SK-N-SH (cell line): ENCODE data around the gene TCP11L2. TPM values are rescaled to one million over a fixed set of nuclear protein-coding genes. Genes with fewer than 3 reads are reported as not detected.

Experiments
- CTCF ChIA-PET: fragments of 300-600, 350-600 bp; formaldehyde crosslinking; extraction: SDS; loops from one replicate; lab custom pipeline; 2021; lab: Yijun Ruan, JAX
- POLR2A ChIA-PET: fragments of 350-600 bp; sonication (Branson Sonifier 250); formaldehyde crosslinking; extraction: SDS; loops from one replicate; lab custom pipeline; 2020; ENCODE audit warnings: antibody characterized with exemption, inconsistent platforms; lab: Yijun Ruan, JAX
- DNase-seq: peaks from one replicate; pipeline ENCODE4 v3.0.0; 2012
- H2AFZ ChIP-seq: fragments of 200-600 bp; sonication (generic); 2 replicates; pipeline ENCODE4 v1.8.1; 2016; ENCODE audit warnings: antibody characterized with exemption, mild to moderate bottlenecking, low read depth
- H3F3A ChIP-seq: fragments of 200-600 bp; sonication (generic); replicated peaks from 2 replicates; pipeline ENCODE3; 2016; ENCODE audit warnings: antibody characterized with exemption, mild to moderate bottlenecking; ENCODE audit not compliant: insufficient read depth
- H3K27ac ChIP-seq, 2 experiments: fragments of 200-500 bp in 1 of 2; fragments of 200-600 bp in 1 of 2; sonication (Bioruptor generic) in 1 of 2; sonication (generic), shearing (Covaris generic) in 1 of 2; 2 replicates each; pipeline versions ENCODE4 v1.5.1 to v1.6.1; 2014 to 2016; ENCODE audit warnings: low read depth in 2 of 2, inconsistent platforms in 1 of 2, low read length in 1 of 2, mild to moderate bottlenecking in 1 of 2, mixed read lengths in 1 of 2
- H3K27me3 ChIP-seq: fragments of 200-600 bp; sonication (generic), shearing (Covaris generic); 2 replicates; pipeline ENCODE4 v1.6.1; 2016; ENCODE audit warnings: mixed run types; ENCODE audit not compliant: insufficient read depth
- H3K36me3 ChIP-seq, 2 experiments: fragments of 200-500 bp in 1 of 2; fragments of 200-600 bp in 1 of 2; sonication (Bioruptor generic) in 1 of 2; sonication (generic) in 1 of 2; replicated peaks in 1 of 2; 2 replicates each; pipeline versions ENCODE3 to v1.5.1; 2014 to 2016; ENCODE audit warnings: low read length in 1 of 2, mild to moderate bottlenecking in 1 of 2; ENCODE audit not compliant: insufficient read depth in 2 of 2, control insufficient read depth in 1 of 2
- H3K4me1 ChIP-seq, 2 experiments: fragments of 200-500 bp in 1 of 2; fragments of 200-600 bp in 1 of 2; sonication (Bioruptor generic) in 1 of 2; sonication (generic), shearing (Covaris generic) in 1 of 2; 2 replicates each; pipeline versions ENCODE4 v1.5.1 to v1.6.1; 2014 to 2016; ENCODE audit warnings: low read depth in 1 of 2, low read length in 1 of 2, mixed run types in 1 of 2; ENCODE audit not compliant: insufficient read depth in 2 of 2, control insufficient read depth in 1 of 2
- H3K4me2 ChIP-seq: fragments of 200-600 bp; sonication (generic), shearing (Covaris generic); 2 replicates; pipeline ENCODE4 v1.6.1; 2017; ENCODE audit warnings: mixed run types
- H3K4me3 ChIP-seq, 2 experiments: fragments of 200-500 bp in 1 of 2; fragments of 200-600 bp in 1 of 2; sonication (Bioruptor generic) in 1 of 2; sonication (generic), shearing (Covaris generic) in 1 of 2; 2 replicates each; pipeline versions ENCODE4 v1.5.1 to v1.8.1; 2014 to 2016; ENCODE audit warnings: low read depth in 2 of 2, inconsistent platforms in 1 of 2, low read length in 1 of 2, mild to moderate bottlenecking in 1 of 2, mixed read lengths in 1 of 2, moderate library complexity in 1 of 2
- H3K79me2 ChIP-seq: fragments of 200-600 bp; sonication (generic); 2 replicates; pipeline ENCODE4 v1.8.1; 2017; ENCODE audit warnings: mild to moderate bottlenecking; ENCODE audit not compliant: insufficient read depth
- H3K9ac ChIP-seq: fragments of 200-600 bp; sonication (generic); 2 replicates; pipeline ENCODE4 v1.6.1; 2017; ENCODE audit warnings: mixed run types
- H3K9me2 ChIP-seq: fragments of 200-600 bp; sonication (generic); 2 replicates; pipeline ENCODE4 v1.6.1; 2017; ENCODE audit warnings: mixed run types
- H3K9me3 ChIP-seq: fragments of 200-600 bp; sonication (generic); 2 replicates; pipeline ENCODE4 v1.6.1; 2017; ENCODE audit warnings: mixed run types, mild to moderate bottlenecking, moderate library complexity
- H4K20me1 ChIP-seq: fragments of 200-600 bp; sonication (generic); 2 replicates; pipeline ENCODE4 v1.6.1; 2017; ENCODE audit warnings: mild to moderate bottlenecking, mixed run types; ENCODE audit not compliant: insufficient read depth
- ELF1 ChIP-seq: IDR thresholded peaks from 2 replicates; pipeline ENCODE4 v1.4.0; 2012
- EP300 ChIP-seq, 2 experiments: IDR thresholded peaks; 2 replicates each; pipeline versions ENCODE4 v1.4.0 to v1.6.1; 2012; ENCODE audit warnings: borderline replicate concordance in 1 of 2, low read depth in 1 of 2, low read length in 1 of 2
- FOXJ3 ChIP-seq: sonication (generic); formaldehyde crosslinking; IDR thresholded peaks from 2 replicates; pipeline ENCODE4 v1.5.1; 2020; ENCODE audit warnings: mild to moderate bottlenecking, missing genetic modification reagents
- FOXM1 ChIP-seq: IDR thresholded peaks from 2 replicates; pipeline ENCODE4 v1.4.0; 2012; ENCODE audit warnings: low read depth, mild to moderate bottlenecking
- JUND ChIP-seq: IDR thresholded peaks from 2 replicates; pipeline ENCODE4 v1.4.0; 2012
- MEF2A ChIP-seq: IDR thresholded peaks from 2 replicates; pipeline ENCODE4 v1.4.0; 2012; ENCODE audit warnings: low read depth, borderline replicate concordance
- RFX5 ChIP-seq: IDR thresholded peaks from 2 replicates; pipeline ENCODE4 v1.6.1; 2012; ENCODE audit warnings: mild to moderate bottlenecking, improper control_type of control experiment, low read length
- SMC3 ChIP-seq: IDR thresholded peaks from 2 replicates; pipeline ENCODE4 v1.6.1; 2012; ENCODE audit warnings: low read depth, low read length, improper control_type of control experiment
- TCF12 ChIP-seq: IDR thresholded peaks from 2 replicates; pipeline ENCODE4 v1.4.0; 2012
- WGBS: methylation state at CpG from one replicate; pipeline ENCODE4 v1.1.6; 2017; ENCODE audit warnings: low lambda C conversion rate; 5-methylcytosine and 5-hydroxymethylcytosine counted together
- polyA plus RNA-seq, 3 experiments: library from polyadenylated mRNA; depleted of rRNA; stranded (reverse); fragments of >200 nt; gene quantifications; 2 replicates each; pipeline ENCODE4 v1.2.3, GENCODE V29; 2012
- TF ChIP-seq, protein P1 (sequence below): IDR thresholded peaks from 2 replicates; pipeline ENCODE4 v1.4.0; 2012; ENCODE audit warnings: low read depth, borderline replicate concordance
- TF ChIP-seq, protein P2 (sequence below): IDR thresholded peaks from 2 replicates; pipeline ENCODE4 v1.4.0; 2012; ENCODE audit warnings: low read depth
- TF ChIP-seq, protein P3 (sequence below): fragments of 150-350 bp; IDR thresholded peaks from 2 replicates; pipeline ENCODE4 v1.6.1; 2016; ENCODE audit warnings: mild to moderate bottlenecking, low read depth, low read length

The TCP11L2 gene
- 4.0 and 5.5 TPM in 2 replicates for polyA plus RNA-seq (2012; rRNA removed)
- 3.2 and 3.8 TPM in 2 replicates for polyA plus RNA-seq (2012; cell fraction: cytosol; rRNA removed)
- polyA plus RNA-seq (2012; cell fraction: nucleus; rRNA removed): 6.3 and 11.7 TPM in 2 replicates

DNA sequence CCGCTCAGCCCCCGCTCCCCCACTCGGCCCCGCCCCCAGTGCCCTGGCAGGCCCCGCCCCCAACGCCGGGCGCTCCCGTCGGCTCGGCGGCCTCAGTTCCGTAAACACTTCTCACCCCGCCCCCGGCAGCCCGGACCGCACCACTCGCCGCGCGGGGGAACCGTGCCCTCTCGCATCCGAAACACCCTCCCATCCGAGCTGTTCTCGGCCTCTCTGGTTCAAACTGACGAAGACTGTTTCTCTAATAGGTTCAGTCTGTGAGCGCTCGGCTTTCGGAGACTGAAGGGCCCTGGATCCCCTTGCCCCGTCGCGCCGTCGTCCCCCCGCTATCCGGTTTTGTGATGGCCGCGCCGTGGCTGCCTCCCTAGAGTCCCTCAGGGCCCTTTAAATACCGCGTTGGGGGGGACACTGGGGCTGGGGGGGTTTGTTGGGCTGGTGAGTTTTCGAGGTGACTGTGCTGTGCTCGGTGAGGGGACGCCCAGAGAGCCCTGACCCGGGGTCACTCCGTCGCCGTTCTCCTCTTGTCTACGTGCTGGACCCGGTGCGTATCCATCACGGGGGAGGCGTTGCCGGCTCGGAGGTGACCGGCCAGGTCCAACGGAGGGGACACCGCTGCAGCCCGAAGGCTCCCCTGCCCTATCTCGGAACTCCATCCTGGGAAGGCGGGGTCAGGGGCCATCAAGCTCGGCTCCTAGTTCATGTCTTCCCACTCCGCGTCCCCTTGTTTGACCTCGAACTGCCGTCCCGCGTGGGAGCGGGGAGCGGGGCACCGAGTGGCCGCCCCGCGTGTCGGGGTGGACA is at the start of gene TCP11L2:
TSS of gene TCP11L2 (plus strand) at position 333 of the 801 bp plus-strand sequence. CDS start 8,343 bp downstream, outside the sequence.
- CTCF ChIA-PET: interaction anchor here (1.2 to 4.2 kb wide), 4 partner anchors 20 to 55 kb away, joined by 3 to 20 read pairs (median 6); partner anchors contain the start of gene POLR3B
- H3K9me3 ChIP-seq: no peaks in the 10 kb centered on the region
- no peaks in the 10 kb centered on the region for H3F3A ChIP-seq
- H2AFZ ChIP-seq: peak within 1 kb of the TSS; percentile 98
- no peaks in the 10 kb centered on the region for H3K27me3 ChIP-seq
- WGBS: 0% methylated on average over 25 of the region's 76 CpGs
- peak; percentile 97 for DNase-seq
- H3K4me1 ChIP-seq: peaks cover 8 to 11% of the 10 kb centered on the region in 2 experiments; a peak in 2 of 4 replicates
- TF ChIP-seq, protein P1, sequence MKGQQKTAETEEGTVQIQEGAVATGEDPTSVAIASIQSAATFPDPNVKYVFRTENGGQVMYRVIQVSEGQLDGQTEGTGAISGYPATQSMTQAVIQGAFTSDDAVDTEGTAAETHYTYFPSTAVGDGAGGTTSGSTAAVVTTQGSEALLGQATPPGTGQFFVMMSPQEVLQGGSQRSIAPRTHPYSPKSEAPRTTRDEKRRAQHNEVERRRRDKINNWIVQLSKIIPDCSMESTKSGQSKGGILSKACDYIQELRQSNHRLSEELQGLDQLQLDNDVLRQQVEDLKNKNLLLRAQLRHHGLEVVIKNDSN: no peak
- peak; percentile 9; the same call in 1 of the 2 replicates for TF ChIP-seq TCF12
- TF ChIP-seq, protein P2, sequence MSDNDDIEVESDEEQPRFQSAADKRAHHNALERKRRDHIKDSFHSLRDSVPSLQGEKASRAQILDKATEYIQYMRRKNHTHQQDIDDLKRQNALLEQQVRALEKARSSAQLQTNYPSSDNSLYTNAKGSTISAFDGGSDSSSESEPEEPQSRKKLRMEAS: peak; percentile 38; the same call in 1 of the 2 replicates
- no peak for TF ChIP-seq FOXM1
- TF ChIP-seq, protein P3, sequence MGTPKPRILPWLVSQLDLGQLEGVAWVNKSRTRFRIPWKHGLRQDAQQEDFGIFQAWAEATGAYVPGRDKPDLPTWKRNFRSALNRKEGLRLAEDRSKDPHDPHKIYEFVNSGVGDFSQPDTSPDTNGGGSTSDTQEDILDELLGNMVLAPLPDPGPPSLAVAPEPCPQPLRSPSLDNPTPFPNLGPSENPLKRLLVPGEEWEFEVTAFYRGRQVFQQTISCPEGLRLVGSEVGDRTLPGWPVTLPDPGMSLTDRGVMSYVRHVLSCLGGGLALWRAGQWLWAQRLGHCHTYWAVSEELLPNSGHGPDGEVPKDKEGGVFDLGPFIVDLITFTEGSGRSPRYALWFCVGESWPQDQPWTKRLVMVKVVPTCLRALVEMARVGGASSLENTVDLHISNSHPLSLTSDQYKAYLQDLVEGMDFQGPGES: 0 out of 2 replicates have a peak, but pooled peaks have one; percentile 6
- peak; percentile 94 for TF ChIP-seq ELF1
- TF ChIP-seq SMC3: no peak
- peak; percentile 55 for TF ChIP-seq JUND
- peak in 1 of 2 experiments; percentile 60; a peak in 2 of 4 replicates for TF ChIP-seq EP300 (IDR thresholded peaks at IDR 0.05; ENCODE audit: borderline replicate concordance in 1 of 2, low read depth in 1 of 2, low read length in 1 of 2)
- no peak for TF ChIP-seq MEF2A
- TF ChIP-seq FOXJ3 (CRISPR knock-in tag): no peak
- TF ChIP-seq RFX5: no peak
- TF ChIP-seq, all 33 proteins: peak for 6
- peak within 1 kb of the TSS; percentile 99 for H3K4me2 ChIP-seq
- peak within 1 kb of the TSS; percentile 83 to 93 for H3K27ac ChIP-seq
- no peaks in the 10 kb centered on the region for H4K20me1 ChIP-seq
- H3K4me3 ChIP-seq: peak within 1 kb of the TSS; percentile 92 to 96
- peak within 1 kb of the TSS; percentile 95 for H3K9ac ChIP-seq
- H3K9me2 ChIP-seq: no peaks in the 10 kb centered on the region
- POLR2A ChIA-PET: no interaction called here
- no peaks in the 10 kb centered on the region for H3K36me3 ChIP-seq
- H3K79me2 ChIP-seq: no peaks in the 10 kb centered on the region

DNA sequence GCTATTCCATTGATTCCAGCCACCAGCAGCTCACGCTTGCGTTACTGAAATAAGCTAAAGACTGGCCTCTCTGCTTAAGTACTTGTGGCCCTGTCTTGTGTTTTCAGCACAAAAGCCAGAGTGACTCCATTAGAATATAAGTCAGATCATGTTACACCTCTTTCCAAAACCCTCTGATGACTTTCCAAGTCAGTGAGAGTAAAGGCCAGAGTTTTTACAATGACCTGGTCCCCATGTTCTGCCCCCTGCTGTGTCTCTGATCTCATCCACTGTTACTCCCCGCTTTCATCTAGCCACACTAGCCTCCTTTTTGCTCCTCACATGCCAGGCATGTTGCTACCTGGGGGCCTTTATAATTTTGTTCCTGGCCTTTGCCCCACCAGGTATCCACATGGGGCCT is 47.8 kb upstream of the TCP11L2 start:
- H3K27me3 ChIP-seq: no peaks in the 10 kb centered on the region
- no peak overlapping the region for H3K27ac ChIP-seq
- no peak overlapping the region for H3K4me2 ChIP-seq
- no peaks in the 10 kb centered on the region for H3K9me2 ChIP-seq
- H3F3A ChIP-seq: peaks cover 3% of the 10 kb centered on the region
- CTCF ChIA-PET: interaction anchor here (1.2 kb wide), 1 partner anchor 28 kb away, joined by 5 read pairs; no protein-coding TSS in a partner anchor
- POLR2A ChIA-PET: no interaction called here
- no peaks in the 10 kb centered on the region for H3K9me3 ChIP-seq
- 96% methylated on average over 3 of the region's 3 CpGs for WGBS
- H3K9ac ChIP-seq: no peak overlapping the region
- H4K20me1 ChIP-seq: no peaks in the 10 kb centered on the region
- DNase-seq: no peak
- no peaks in the 10 kb centered on the region for H3K79me2 ChIP-seq
- no peak for TF ChIP-seq EP300 (IDR thresholded peaks at IDR 0.05; ENCODE audit: borderline replicate concordance in 1 of 2, low read depth in 1 of 2, low read length in 1 of 2)
- no peak overlapping the region for H3K4me3 ChIP-seq
- no peak overlapping the region for H2AFZ ChIP-seq
- no peaks in the 10 kb centered on the region for H3K4me1 ChIP-seq
- no peaks in the 10 kb centered on the region for H3K36me3 ChIP-seq
